Progenitor cell of endocrine pancreas (in vitro differentiated cells): Measurements from ENCODE around the gene FKBP1B. TPM values are rescaled to one million over a fixed set of nuclear protein-coding genes. Genes with fewer than 3 reads are reported as not detected.

ENCODE experiments used
- DNase-seq: peaks from one replicate; pipeline ENCODE4 v3.0.0; 2021; ENCODE audit warnings: low spot score; ENCODE audit not compliant: unreplicated experiment
- H3K27ac Mint-ChIP-seq: 2 replicates; pipeline ENCODE4 v1.8.0; 2021; ENCODE audit warnings: mild to moderate bottlenecking, moderate library complexity, mixed read lengths
- H3K27me3 Mint-ChIP-seq: 2 replicates; pipeline ENCODE4 v1.8.0; 2021; ENCODE audit warnings: mixed read lengths
- H3K36me3 Mint-ChIP-seq: 2 replicates; pipeline ENCODE4 v1.8.0; 2022; ENCODE audit warnings: mixed read lengths; ENCODE audit not compliant: insufficient read depth
- H3K4me1 Mint-ChIP-seq: 2 replicates; pipeline ENCODE4 v1.8.0; 2021; ENCODE audit warnings: low read depth, mixed read lengths
- H3K4me3 Mint-ChIP-seq: 2 replicates; pipeline ENCODE4 v1.8.0; 2021; ENCODE audit warnings: low read depth, mild to moderate bottlenecking, moderate library complexity, mixed read lengths
- H3K9me3 Mint-ChIP-seq: 2 replicates; pipeline ENCODE4 v1.8.0; 2021; ENCODE audit warnings: low read depth, mixed read lengths
- total RNA-seq: library from RNA; stranded (reverse); gene quantifications from 2 replicates; pipeline ENCODE4 v1.2.1, GENCODE V29; 2021
- TF ChIP-seq, protein P1 (sequence below): fragments of 200-600 bp; sonication (generic); IDR thresholded peaks from one replicate; pipeline ENCODE4 v1.5.0; 2021; ENCODE audit warnings: antibody characterized with exemption, mild to moderate bottlenecking; ENCODE audit not compliant: unreplicated experiment

FKBP1B gene
- total RNA-seq, 1 donor from 2014 or later, result 33.7 TPM

DNA sequence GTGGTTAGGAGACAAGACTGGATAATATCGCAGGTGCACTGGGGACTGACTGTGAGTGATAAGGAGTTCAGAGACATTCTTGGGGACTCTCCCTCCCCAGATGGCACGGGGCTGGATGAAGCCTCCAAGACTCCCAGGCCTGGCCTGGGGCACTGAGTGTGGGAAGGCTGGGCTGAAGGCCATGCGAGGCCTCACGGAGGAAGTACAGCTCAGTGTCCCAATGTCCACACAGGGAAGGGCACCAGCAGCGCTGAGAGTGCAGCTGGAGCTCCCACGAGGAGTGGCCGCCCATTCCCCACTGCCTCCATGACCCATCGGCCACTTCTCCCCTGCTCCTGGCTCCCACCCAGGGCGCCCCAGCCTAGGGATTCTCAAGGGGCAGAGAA lies 33.2 kb upstream of the FKBP1B start:
- H3K9me3 Mint-ChIP-seq, result no peaks in the 10 kb centered on the region
- H3K4me3 Mint-ChIP-seq, result no peak overlapping the region
- TF ChIP-seq, protein P1, sequence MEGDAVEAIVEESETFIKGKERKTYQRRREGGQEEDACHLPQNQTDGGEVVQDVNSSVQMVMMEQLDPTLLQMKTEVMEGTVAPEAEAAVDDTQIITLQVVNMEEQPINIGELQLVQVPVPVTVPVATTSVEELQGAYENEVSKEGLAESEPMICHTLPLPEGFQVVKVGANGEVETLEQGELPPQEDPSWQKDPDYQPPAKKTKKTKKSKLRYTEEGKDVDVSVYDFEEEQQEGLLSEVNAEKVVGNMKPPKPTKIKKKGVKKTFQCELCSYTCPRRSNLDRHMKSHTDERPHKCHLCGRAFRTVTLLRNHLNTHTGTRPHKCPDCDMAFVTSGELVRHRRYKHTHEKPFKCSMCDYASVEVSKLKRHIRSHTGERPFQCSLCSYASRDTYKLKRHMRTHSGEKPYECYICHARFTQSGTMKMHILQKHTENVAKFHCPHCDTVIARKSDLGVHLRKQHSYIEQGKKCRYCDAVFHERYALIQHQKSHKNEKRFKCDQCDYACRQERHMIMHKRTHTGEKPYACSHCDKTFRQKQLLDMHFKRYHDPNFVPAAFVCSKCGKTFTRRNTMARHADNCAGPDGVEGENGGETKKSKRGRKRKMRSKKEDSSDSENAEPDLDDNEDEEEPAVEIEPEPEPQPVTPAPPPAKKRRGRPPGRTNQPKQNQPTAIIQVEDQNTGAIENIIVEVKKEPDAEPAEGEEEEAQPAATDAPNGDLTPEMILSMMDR, result no peak
- no peaks in the 10 kb centered on the region for H3K36me3 Mint-ChIP-seq
- no peak for DNase-seq
- peaks cover 12% of the 10 kb centered on the region for H3K27me3 Mint-ChIP-seq
- H3K4me1 Mint-ChIP-seq, result no peaks in the 10 kb centered on the region
- H3K27ac Mint-ChIP-seq, result no peak overlapping the region

DNA sequence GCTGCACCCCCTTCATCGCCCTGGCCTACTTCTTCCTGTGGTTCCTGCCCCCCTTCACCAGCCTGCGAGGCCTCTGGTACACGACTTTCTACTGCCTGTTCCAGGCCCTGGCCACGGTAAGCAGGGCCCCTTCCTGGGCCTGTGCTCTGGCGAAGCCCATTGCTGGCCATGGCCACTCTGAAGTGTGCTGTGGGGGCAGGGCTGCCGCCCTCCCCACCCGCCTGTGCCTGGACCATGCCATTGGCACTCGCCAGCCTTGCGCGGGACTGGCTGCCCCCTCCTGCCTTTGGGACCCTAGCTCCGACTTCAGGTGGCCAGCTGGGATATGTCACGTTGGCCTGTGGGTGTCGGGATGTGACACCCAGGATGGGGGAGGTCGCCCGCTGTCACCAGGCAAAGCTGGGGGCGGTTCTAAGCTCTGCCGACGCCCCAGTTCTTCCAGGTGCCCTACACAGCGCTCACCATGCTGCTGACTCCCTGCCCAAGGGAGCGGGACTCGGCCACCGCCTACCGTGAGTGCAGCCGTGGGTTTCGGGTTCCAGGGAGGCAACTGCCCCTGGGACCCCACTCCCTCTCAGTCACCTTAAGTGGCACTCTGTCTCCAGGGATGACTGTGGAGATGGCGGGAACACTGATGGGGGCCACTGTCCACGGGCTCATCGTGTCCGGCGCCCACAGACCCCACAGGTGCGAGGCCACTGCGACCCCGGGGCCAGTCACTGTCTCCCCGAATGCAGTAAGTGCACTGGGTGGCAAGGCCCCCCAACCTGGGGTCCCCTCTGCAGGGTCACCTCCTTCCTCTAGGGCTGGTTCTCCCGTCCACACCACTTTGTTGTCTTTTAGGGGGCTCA lies 32.5 kb upstream of the FKBP1B start:
- no peak overlapping the region for H3K4me3 Mint-ChIP-seq
- DNase-seq, result no peak
- no peaks in the 10 kb centered on the region for H3K36me3 Mint-ChIP-seq

DNA sequence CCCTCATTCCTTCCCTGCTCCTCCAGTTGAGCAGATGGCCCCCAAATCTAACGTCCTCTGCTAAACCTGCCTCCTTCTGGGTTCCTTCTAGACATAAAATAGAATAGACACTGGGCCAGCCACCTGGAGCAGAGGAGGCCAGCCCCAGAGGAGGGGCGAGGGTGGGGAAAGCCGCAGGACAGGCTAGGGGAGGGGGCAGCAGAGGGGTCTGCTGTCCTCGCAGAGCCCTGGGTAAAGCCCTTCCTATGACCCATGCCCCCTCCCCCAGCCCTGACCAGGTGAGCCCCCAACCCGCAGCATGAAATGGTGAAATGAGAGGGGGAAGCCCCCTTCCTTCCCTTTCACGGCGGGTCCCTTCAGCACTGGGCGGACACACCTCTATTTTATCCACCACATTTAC lies 31.8 kb upstream of the FKBP1B start:
- H3K27ac Mint-ChIP-seq, result peak overlapping the region; percentile 34
- no peak overlapping the region for H3K4me3 Mint-ChIP-seq
- no peaks in the 10 kb centered on the region for H3K4me1 Mint-ChIP-seq
- no peak for DNase-seq
- H3K9me3 Mint-ChIP-seq, result no peaks in the 10 kb centered on the region
- H3K36me3 Mint-ChIP-seq, result peaks cover under 1% of the 10 kb centered on the region
- TF ChIP-seq, protein P1, result no peak
- H3K27me3 Mint-ChIP-seq, result peaks cover under 1% of the 10 kb centered on the region

More for the DNA sequence above, 32.5 kb upstream of the FKBP1B start:
- Mint-ChIP-seq H3K4me1 (no peaks in the 10 kb centered on the region), H3K27me3 (peaks cover 6% of the 10 kb centered on the region), H3K27ac (no peak overlapping the region), H3K9me3 (no peaks in the 10 kb centered on the region)
- TF ChIP-seq, protein P1, result no peak

DNA sequence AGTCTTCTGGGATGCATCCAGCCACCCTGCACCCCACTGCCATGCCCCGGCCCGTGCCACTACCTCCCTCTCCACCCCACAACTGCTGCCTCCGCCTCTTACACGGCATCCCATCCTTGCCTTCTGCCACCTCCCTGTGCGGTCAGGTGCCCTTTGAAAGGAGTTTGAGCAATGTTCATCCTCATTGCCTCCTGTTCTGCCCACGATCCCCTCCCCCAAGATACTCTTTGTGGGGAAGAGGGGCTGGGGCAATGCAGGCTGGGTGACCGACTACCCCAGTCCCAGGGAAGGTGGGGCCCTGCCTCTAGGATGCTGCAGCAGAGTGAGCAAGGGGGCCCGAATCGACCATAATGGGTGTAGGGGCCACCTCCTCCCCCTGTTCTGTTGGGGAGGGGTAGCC lies 31.3 kb upstream of the FKBP1B start:
- Mint-ChIP-seq H3K4me1 (no peaks in the 10 kb centered on the region), H3K27me3 (no peaks in the 10 kb centered on the region), H3K9me3 (no peaks in the 10 kb centered on the region), H3K27ac (peak overlapping the region; percentile 34), H3K4me3 (no peak overlapping the region), H3K36me3 (peaks cover 2% of the 10 kb centered on the region)
- no peak for DNase-seq
- TF ChIP-seq, protein P1, result no peak

DNA sequence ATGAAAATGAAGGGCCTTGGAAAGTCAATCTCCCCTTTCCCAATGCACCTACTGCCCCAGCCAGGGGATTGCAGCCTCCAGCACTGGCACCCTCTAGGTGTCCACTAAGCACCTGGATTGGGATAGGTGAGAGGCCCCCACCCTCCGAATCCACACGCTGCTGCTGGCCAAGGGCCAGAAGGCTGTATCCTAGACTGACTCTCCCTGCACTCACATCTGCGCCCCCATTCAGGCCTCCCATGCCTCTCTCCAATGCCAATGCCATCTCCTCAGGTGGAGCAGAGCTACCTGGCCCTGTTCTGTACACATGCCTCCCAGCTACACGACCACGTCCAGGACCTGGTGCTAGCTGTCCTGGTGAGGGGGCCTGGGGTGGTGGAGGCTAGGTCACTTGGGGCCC lies 29.8 kb upstream of the FKBP1B start:
- Mint-ChIP-seq H3K27ac (no peak overlapping the region), H3K9me3 (no peaks in the 10 kb centered on the region), H3K4me3 (no peak overlapping the region), H3K27me3 (no peaks in the 10 kb centered on the region), H3K4me1 (no peaks in the 10 kb centered on the region), H3K36me3 (peaks cover 2% of the 10 kb centered on the region)
- TF ChIP-seq, protein P1, result no peak
- DNase-seq, result no peak
